HepG2 (cell line): ENCODE data around the gene PRR14. TPM values are rescaled to one million over a fixed set of nuclear protein-coding genes. Genes with fewer than 3 reads are reported as not detected.
A peak's percentile ranks its signal among the peaks of the same experiment; 100 is the strongest.

ENCODE experiments used
- CEBPG ChIP-seq: IDR thresholded peaks from 2 replicates; pipeline ENCODE4 v1.6.1; 2016
- KLF6 ChIP-seq: IDR thresholded peaks from 2 replicates; pipeline ENCODE4 v1.8.0; 2016; ENCODE audit warnings: missing biosample characterization, missing genetic modification reagents
- SCMH1 ChIP-seq: sonication (generic); formaldehyde crosslinking; IDR thresholded peaks from 2 replicates; pipeline ENCODE4 v1.9.0; 2021; ENCODE audit warnings: missing genetic modification reagents, mild to moderate bottlenecking, borderline replicate concordance
- SIN3A ChIP-seq: IDR thresholded peaks from 2 replicates; pipeline ENCODE4 v1.6.1; 2011; ENCODE audit warnings: low read depth, mild to moderate bottlenecking, control low read depth, low read length, borderline replicate concordance
- SOX6 ChIP-seq, 2 experiments: fragments of 450-650 bp in 1 of 2; sonication (generic) in 1 of 2; formaldehyde crosslinking in 1 of 2; IDR thresholded peaks; 2 replicates each; pipeline versions ENCODE4 v1.4.0 to v1.6.1; 2017 to 2020; ENCODE audit warnings: antibody characterized with exemption in 1 of 2, mild to moderate bottlenecking in 1 of 2, missing genetic modification reagents in 1 of 2
- TEAD3 ChIP-seq: optimal IDR thresholded peaks from 2 replicates; pipeline ENCODE3; 2016; ENCODE audit warnings: borderline replicate concordance
- ZBTB39 ChIP-seq: sonication (generic); formaldehyde crosslinking; IDR thresholded peaks from 2 replicates; pipeline ENCODE4 v1.5.0; 2020; ENCODE audit warnings: missing genetic modification reagents
- ZFP62 ChIP-seq: sonication (generic); formaldehyde crosslinking; IDR thresholded peaks from 2 replicates; pipeline ENCODE4 v1.4.0; 2020; ENCODE audit warnings: missing genetic modification reagents
- ZHX1 ChIP-seq: sonication (generic); formaldehyde crosslinking; IDR thresholded peaks from 2 replicates; pipeline ENCODE4 v1.8.1; 2022; ENCODE audit warnings: low read depth, mild to moderate bottlenecking, missing genetic modification reagents
- ZMYM3 ChIP-seq: sonication (generic); formaldehyde crosslinking; IDR thresholded peaks from 2 replicates; pipeline ENCODE4 v1.5.1; 2020; ENCODE audit warnings: mild to moderate bottlenecking, missing genetic modification reagents
- ZNF230 ChIP-seq: sonication (generic); formaldehyde crosslinking; IDR thresholded peaks from 2 replicates; pipeline ENCODE4 v1.4.0; 2020; ENCODE audit warnings: mild to moderate bottlenecking, missing genetic modification reagents
- ZNF503 ChIP-seq: sonication (generic); formaldehyde crosslinking; IDR thresholded peaks from 2 replicates; pipeline ENCODE4 v1.4.0; 2020; ENCODE audit warnings: missing genetic modification reagents
- ZNF563 ChIP-seq: sonication (generic); formaldehyde crosslinking; IDR thresholded peaks from 2 replicates; pipeline ENCODE4 v1.8.0; 2022; ENCODE audit warnings: mild to moderate bottlenecking, moderate library complexity, missing genetic modification reagents
- polyA plus RNA-seq, 8 experiments: library from polyadenylated mRNA; depleted of rRNA in 3 of 8; stranded (reverse) in 7 of 8; unstranded in 1 of 8; fragments of >200 nt; fragmentation: Illumina TruSeq in 4 of 8; extraction: Trizol in 4 of 8; gene quantifications; 2 replicates each; pipeline versions ENCODE4 v1.2.1 to v1.2.3, GENCODE V29; 2011 to 2016; ENCODE audit warnings: low read depth in 4 of 8, missing spikeins in 1 of 8, mixed read lengths in 1 of 8; ENCODE audit not compliant: insufficient read depth in 1 of 8
- total RNA-seq, 5 experiments: library from RNA; depleted of rRNA; stranded (reverse); fragments of >200 nt; fragmentation: Illumina TruSeq; extraction: Trizol; gene quantifications; 2 replicates each; pipeline ENCODE4 v1.2.3, GENCODE V29; 2016; ENCODE audit warnings: low read depth in 1 of 5
- TF ChIP-seq, protein P1 (sequence below), 2 experiments: IDR thresholded peaks; 2 replicates each; pipeline ENCODE4 v1.6.1; 2011 to 2012; ENCODE audit warnings: low read length in 2 of 2, borderline replicate concordance in 1 of 2, low read depth in 1 of 2, mild to moderate bottlenecking in 1 of 2, moderate library complexity in 1 of 2
- TF ChIP-seq, protein P2 (sequence below): sonication (generic); formaldehyde crosslinking; IDR thresholded peaks from 2 replicates; pipeline ENCODE4 v1.5.0; 2020; ENCODE audit warnings: missing genetic modification reagents, mild to moderate bottlenecking, borderline replicate concordance

The PRR14 gene
- total and polyA plus RNA-seq, 2 of the 13 experiments (the other 11 are each of a cell fraction or from before 2014, with no cell fraction given): 8.4 to 11.0 TPM

GRCh38 chr16:30657866-30658730 lies 7.3 kb downstream of the PRR14 start, which contains the start of gene FBRS (continued):
- TF ChIP-seq ZFP62 (CRISPR knock-in tag) (peak; percentile 70; the same call in 1 of the 2 replicates), SOX6 (IDR thresholded peaks at IDR 0.05) (no peak), SOX6 (CRISPR knock-in tag; IDR thresholded peaks at IDR 0.05) (peak; percentile 80), ZNF230 (CRISPR knock-in tag) (0 out of 2 replicates have a peak, but pooled peaks have one; percentile 16), ZMYM3 (CRISPR knock-in tag) (no peak), CEBPG (CRISPR knock-in tag) (peak; percentile 72), ZHX1 (CRISPR knock-in tag) (peak; percentile 83), SIN3A (peak; percentile 79), KLF6 (CRISPR knock-in tag) (no peak), SCMH1 (no peak), ZBTB39 (CRISPR knock-in tag) (no peak), ZNF503 (CRISPR knock-in tag) (no peak), ZNF563 (peak; percentile 88), TEAD3 (CRISPR knock-in tag) (peak; percentile 39)
- TF ChIP-seq, protein P1, sequence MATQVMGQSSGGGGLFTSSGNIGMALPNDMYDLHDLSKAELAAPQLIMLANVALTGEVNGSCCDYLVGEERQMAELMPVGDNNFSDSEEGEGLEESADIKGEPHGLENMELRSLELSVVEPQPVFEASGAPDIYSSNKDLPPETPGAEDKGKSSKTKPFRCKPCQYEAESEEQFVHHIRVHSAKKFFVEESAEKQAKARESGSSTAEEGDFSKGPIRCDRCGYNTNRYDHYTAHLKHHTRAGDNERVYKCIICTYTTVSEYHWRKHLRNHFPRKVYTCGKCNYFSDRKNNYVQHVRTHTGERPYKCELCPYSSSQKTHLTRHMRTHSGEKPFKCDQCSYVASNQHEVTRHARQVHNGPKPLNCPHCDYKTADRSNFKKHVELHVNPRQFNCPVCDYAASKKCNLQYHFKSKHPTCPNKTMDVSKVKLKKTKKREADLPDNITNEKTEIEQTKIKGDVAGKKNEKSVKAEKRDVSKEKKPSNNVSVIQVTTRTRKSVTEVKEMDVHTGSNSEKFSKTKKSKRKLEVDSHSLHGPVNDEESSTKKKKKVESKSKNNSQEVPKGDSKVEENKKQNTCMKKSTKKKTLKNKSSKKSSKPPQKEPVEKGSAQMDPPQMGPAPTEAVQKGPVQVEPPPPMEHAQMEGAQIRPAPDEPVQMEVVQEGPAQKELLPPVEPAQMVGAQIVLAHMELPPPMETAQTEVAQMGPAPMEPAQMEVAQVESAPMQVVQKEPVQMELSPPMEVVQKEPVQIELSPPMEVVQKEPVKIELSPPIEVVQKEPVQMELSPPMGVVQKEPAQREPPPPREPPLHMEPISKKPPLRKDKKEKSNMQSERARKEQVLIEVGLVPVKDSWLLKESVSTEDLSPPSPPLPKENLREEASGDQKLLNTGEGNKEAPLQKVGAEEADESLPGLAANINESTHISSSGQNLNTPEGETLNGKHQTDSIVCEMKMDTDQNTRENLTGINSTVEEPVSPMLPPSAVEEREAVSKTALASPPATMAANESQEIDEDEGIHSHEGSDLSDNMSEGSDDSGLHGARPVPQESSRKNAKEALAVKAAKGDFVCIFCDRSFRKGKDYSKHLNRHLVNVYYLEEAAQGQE (IDR thresholded peaks at IDR 0.05; ENCODE audit: borderline replicate concordance in 1 of 2, low read depth in 1 of 2, low read length in 2 of 2): peak in 1 of 2 experiments; percentile 40; a peak in 1 of 4 replicates
- TF ChIP-seq, protein P2, sequence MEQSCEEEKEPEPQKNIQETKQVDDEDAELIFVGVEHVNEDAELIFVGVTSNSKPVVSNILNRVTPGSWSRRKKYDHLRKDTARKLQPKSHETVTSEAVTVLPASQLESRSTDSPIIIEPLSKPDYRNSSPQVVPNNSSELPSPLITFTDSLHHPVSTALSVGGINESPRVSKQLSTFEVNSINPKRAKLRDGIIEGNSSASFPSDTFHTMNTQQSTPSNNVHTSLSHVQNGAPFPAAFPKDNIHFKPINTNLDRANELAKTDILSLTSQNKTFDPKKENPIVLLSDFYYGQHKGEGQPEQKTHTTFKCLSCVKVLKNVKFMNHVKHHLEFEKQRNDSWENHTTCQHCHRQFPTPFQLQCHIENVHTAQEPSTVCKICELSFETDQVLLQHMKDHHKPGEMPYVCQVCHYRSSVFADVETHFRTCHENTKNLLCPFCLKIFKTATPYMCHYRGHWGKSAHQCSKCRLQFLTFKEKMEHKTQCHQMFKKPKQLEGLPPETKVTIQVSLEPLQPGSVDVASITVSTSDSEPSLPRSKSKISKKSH (CRISPR knock-in tag): no peak; the same call in 1 of the 2 replicates
